Panc1 (cell line): Measurements from ENCODE around the gene DNAH6. TPM values are rescaled to one million over a fixed set of nuclear protein-coding genes. Genes with fewer than 3 reads are reported as not detected.

Source experiments
- ATAC-seq: fragments of 200-7000 bp; cut with Tn5 transposase; 2 replicates; pipeline ENCODE4 v1.9.1; 2020; ENCODE audit warnings: mild to moderate bottlenecking, moderate library complexity
- BruUV-seq: library from RNA; stranded (reverse); fragments of 400-500 nt; replicated peaks from 2 replicates; lab custom pipeline; 2021; lab: Mats Ljungman, UMichigan
- CTCF ChIA-PET: fragments of 300-600 bp; sonication (Branson Sonifier 250); formaldehyde crosslinking; loops from one replicate; lab custom pipeline; 2022; ENCODE audit warnings: antibody characterized with exemption; lab: Charles Lee
- POLR2A ChIA-PET: fragments of 300-600 bp; sonication (Branson Sonifier 250); formaldehyde crosslinking; loops from one replicate; lab custom pipeline; 2022; ENCODE audit warnings: antibody characterized with exemption; lab: Charles Lee
- DNase-seq: peaks from one replicate; pipeline ENCODE4 v3.0.0-alpha.2; 2010; ENCODE audit warnings: low read depth, low spot score
- H3K27ac ChIP-seq: 2 replicates; pipeline ENCODE4 v1.5.1; 2011; ENCODE audit warnings: mild to moderate bottlenecking, low read length, inconsistent platforms
- H3K27me3 ChIP-seq: fragments of 200-500 bp; sonication (Bioruptor generic); 2 replicates; pipeline ENCODE4 v1.6.0; 2014; ENCODE audit warnings: low read length, inconsistent platforms; ENCODE audit not compliant: control insufficient read depth, insufficient read depth
- H3K36me3 ChIP-seq: fragments of 200-500 bp; sonication (Bioruptor generic); 2 replicates; pipeline ENCODE4 v1.5.1; 2014; ENCODE audit warnings: inconsistent platforms, mild to moderate bottlenecking, low read length, moderate library complexity; ENCODE audit not compliant: control insufficient read depth, insufficient read depth
- H3K4me1 ChIP-seq: 2 replicates; pipeline ENCODE4 v1.5.1; 2011; ENCODE audit warnings: inconsistent platforms, mild to moderate bottlenecking, low read length, moderate library complexity; ENCODE audit not compliant: control insufficient read depth, insufficient read depth
- H3K4me3 ChIP-seq, 2 experiments: 2 replicates each; pipeline ENCODE4 v1.5.1; 2011 to 2012; ENCODE audit warnings: low read depth in 2 of 2, low read length in 2 of 2, mild to moderate bottlenecking in 2 of 2, inconsistent platforms in 1 of 2, moderate library complexity in 1 of 2
- H3K9me3 ChIP-seq: fragments of 200-500 bp; sonication (Bioruptor generic); 2 replicates; pipeline ENCODE4 v1.5.1; 2014; ENCODE audit warnings: low read depth, mild to moderate bottlenecking, inconsistent platforms, low read length, moderate library complexity; ENCODE audit not compliant: control insufficient read depth, insufficient read depth
- POLR2AphosphoS5 ChIP-seq: IDR thresholded peaks from 2 replicates; pipeline ENCODE4 v1.6.1; 2012; ENCODE audit warnings: mild to moderate bottlenecking, low read depth, low read length, moderate library complexity
- SIN3A ChIP-seq: IDR thresholded peaks from 2 replicates; pipeline ENCODE4 v1.6.1; 2012; ENCODE audit warnings: low read depth, mild to moderate bottlenecking, low read length, moderate library complexity, borderline replicate concordance; ENCODE audit not compliant: insufficient read depth
- TCF7L2 ChIP-seq: IDR thresholded peaks from 2 replicates; pipeline ENCODE4 v1.6.1; 2011; ENCODE audit warnings: mild to moderate bottlenecking, low read depth, low read length, inconsistent platforms
- in situ Hi-C: cut with HindIII; loops from 2 replicates; pipeline ENCODE4 v1.10.0; 2016; ENCODE audit warnings: low sequenced_read_pairs, low pct_unique_long_range_greater_than_20kb
- intact Hi-C: fragments of 100-400 bp; cut with micrococcal nuclease; formaldehyde crosslinking; loops from one replicate; pipeline ENCODE4 v1.10.0; 2022; ENCODE audit not compliant: unreplicated experiment
- total RNA-seq: library from RNA; stranded (reverse); gene quantifications from one replicate; pipeline ENCODE4 v1.2.1, GENCODE V29; 2021; ENCODE audit not compliant: unreplicated experiment
- TF ChIP-seq, protein P1 (sequence below), 2 experiments: IDR thresholded peaks; 2 replicates each; pipeline ENCODE4 v1.6.1; 2011 to 2012; ENCODE audit warnings: low read depth in 2 of 2, control low read depth in 1 of 2, low read length in 1 of 2, mild to moderate bottlenecking in 1 of 2, moderate library complexity in 1 of 2; ENCODE audit not compliant: insufficient read depth in 1 of 2
- TF ChIP-seq, protein P2 (sequence below): fragments of 450-650 bp; IDR thresholded peaks from 2 replicates; pipeline ENCODE4 v1.5.1; 2017; ENCODE audit warnings: mild to moderate bottlenecking

Gene DNAH6
- total RNA-seq, 1 experiment from 2014 or later = 0.26 TPM

DNA sequence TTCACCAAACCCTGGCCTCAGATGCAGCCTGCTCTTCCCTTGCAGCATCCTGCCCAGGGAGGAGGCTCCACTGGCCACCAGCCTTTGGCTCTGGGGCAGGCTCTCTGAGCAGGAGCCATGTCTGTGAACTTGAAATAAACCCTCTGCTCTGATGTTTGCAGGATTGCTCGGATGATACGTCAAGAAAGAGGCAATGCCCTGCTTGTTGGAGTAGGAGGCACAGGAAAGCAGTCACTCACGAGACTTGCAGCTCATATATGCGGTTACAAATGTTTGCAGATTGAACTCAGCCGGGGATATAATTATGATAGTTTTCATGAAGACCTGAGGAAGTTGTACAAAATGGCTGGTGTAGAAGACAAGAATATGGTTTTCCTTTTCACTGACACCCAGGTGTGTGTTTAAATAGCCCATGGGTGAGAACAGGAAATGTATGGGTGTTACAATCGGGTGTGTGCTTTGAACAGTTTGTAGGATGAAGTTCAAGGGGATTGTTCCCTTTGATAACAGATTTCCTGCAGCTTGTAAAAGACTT is 177.9 kb downstream of the DNAH6 start:
- POLR2A ChIA-PET = no interaction called here
- no peaks in the 10 kb centered on the region for H3K36me3 ChIP-seq
- ATAC-seq (no peak), DNase-seq (no peak)
- no peak overlapping the region for H3K27ac ChIP-seq
- BruUV-seq = no TSS peak
- TF ChIP-seq, protein P1, sequence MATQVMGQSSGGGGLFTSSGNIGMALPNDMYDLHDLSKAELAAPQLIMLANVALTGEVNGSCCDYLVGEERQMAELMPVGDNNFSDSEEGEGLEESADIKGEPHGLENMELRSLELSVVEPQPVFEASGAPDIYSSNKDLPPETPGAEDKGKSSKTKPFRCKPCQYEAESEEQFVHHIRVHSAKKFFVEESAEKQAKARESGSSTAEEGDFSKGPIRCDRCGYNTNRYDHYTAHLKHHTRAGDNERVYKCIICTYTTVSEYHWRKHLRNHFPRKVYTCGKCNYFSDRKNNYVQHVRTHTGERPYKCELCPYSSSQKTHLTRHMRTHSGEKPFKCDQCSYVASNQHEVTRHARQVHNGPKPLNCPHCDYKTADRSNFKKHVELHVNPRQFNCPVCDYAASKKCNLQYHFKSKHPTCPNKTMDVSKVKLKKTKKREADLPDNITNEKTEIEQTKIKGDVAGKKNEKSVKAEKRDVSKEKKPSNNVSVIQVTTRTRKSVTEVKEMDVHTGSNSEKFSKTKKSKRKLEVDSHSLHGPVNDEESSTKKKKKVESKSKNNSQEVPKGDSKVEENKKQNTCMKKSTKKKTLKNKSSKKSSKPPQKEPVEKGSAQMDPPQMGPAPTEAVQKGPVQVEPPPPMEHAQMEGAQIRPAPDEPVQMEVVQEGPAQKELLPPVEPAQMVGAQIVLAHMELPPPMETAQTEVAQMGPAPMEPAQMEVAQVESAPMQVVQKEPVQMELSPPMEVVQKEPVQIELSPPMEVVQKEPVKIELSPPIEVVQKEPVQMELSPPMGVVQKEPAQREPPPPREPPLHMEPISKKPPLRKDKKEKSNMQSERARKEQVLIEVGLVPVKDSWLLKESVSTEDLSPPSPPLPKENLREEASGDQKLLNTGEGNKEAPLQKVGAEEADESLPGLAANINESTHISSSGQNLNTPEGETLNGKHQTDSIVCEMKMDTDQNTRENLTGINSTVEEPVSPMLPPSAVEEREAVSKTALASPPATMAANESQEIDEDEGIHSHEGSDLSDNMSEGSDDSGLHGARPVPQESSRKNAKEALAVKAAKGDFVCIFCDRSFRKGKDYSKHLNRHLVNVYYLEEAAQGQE (IDR thresholded peaks at IDR 0.05; ENCODE audit: insufficient read depth in 1 of 2, low read depth in 2 of 2, low read length in 1 of 2) = no peak
- TF ChIP-seq SIN3A (no peak), TCF7L2 (no peak), POLR2AphosphoS5 (no peak)
- TF ChIP-seq, protein P2, sequence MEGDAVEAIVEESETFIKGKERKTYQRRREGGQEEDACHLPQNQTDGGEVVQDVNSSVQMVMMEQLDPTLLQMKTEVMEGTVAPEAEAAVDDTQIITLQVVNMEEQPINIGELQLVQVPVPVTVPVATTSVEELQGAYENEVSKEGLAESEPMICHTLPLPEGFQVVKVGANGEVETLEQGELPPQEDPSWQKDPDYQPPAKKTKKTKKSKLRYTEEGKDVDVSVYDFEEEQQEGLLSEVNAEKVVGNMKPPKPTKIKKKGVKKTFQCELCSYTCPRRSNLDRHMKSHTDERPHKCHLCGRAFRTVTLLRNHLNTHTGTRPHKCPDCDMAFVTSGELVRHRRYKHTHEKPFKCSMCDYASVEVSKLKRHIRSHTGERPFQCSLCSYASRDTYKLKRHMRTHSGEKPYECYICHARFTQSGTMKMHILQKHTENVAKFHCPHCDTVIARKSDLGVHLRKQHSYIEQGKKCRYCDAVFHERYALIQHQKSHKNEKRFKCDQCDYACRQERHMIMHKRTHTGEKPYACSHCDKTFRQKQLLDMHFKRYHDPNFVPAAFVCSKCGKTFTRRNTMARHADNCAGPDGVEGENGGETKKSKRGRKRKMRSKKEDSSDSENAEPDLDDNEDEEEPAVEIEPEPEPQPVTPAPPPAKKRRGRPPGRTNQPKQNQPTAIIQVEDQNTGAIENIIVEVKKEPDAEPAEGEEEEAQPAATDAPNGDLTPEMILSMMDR = no peak
- CTCF ChIA-PET = no interaction called here
- no peaks in the 10 kb centered on the region for H3K4me1 ChIP-seq
- in situ Hi-C loops = no loop called here
- intact Hi-C loops = no loop called here
- no peaks in the 10 kb centered on the region for H3K9me3 ChIP-seq
- peaks cover 4% of the 10 kb centered on the region; the same call in 1 of the 2 replicates for H3K27me3 ChIP-seq
- H3K4me3 ChIP-seq = no peak overlapping the region

DNA sequence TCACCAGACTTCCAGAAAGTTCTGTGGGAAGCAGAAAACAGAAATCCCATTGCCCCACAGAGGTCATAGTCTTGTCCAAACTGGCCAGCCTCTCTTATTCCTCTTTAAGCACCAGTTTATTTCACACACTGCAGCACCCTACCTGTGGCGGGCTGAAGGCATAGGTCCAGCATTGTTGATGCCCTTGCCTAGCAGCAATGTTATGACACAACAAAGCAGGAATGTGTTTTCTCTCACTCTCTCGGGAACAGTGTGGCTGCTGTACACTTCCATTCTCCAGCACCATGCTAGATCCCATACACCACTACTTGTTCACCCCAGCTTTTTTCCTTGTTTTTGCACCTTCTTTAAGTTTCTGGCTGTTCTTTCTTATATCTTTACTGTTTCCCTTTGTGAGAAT is 181.6 kb downstream of the DNAH6 start:
- peaks cover 4% of the 10 kb centered on the region; the same call in 1 of the 2 replicates for H3K27me3 ChIP-seq
- TF ChIP-seq, protein P1 (IDR thresholded peaks at IDR 0.05; ENCODE audit: insufficient read depth in 1 of 2, low read depth in 2 of 2, low read length in 1 of 2) = no peak
- TF ChIP-seq TCF7L2 (no peak), SIN3A (no peak), POLR2AphosphoS5 (no peak)
- TF ChIP-seq, protein P2 = no peak
- no peaks in the 10 kb centered on the region for H3K36me3 ChIP-seq
- no TSS peak for BruUV-seq
- H3K9me3 ChIP-seq = no peaks in the 10 kb centered on the region
- DNase-seq = no peak
- no peak for ATAC-seq
- ChIA-PET POLR2A (no interaction called here), CTCF (no interaction called here)
- intact Hi-C loops (no loop called here), in situ Hi-C loops (no loop called here)
- H3K27ac ChIP-seq = no peak overlapping the region
- H3K4me1 ChIP-seq = no peaks in the 10 kb centered on the region
- no peak overlapping the region for H3K4me3 ChIP-seq
